GM21825 (cell line): Measurements from ENCODE around the gene EPS8L3.

Experiments
- ATAC-seq: cut with Tn5 transposase; IDR thresholded peaks from one replicate; pipeline ENCODE4 v1.9.1; 2021; ENCODE audit warnings: mild to moderate bottlenecking, moderate library complexity; ENCODE audit not compliant: unreplicated experiment

Gene EPS8L3

GRCh38 chr1:109793486-109794318 lies 30.0 kb upstream of the EPS8L3 start:
- ATAC-seq: no peak

GRCh38 chr1:109793089-109793485 lies 29.4 kb upstream of the EPS8L3 start:
- ATAC-seq: no peak

GRCh38 chr1:109792056-109792831 lies 28.5 kb upstream of the EPS8L3 start:
- no peak for ATAC-seq

- no peak for ATAC-seq
These were observed 27.8 kb upstream of the EPS8L3 start for GRCh38 chr1:109791495-109792043.

GRCh38 chr1:109790735-109791494 lies 27.2 kb upstream of the EPS8L3 start:
- ATAC-seq: peak; percentile 81

GRCh38 chr1:109790329-109790728 lies 26.6 kb upstream of the EPS8L3 start:
- ATAC-seq: no peak

- no peak for ATAC-seq
These were observed 25.9 kb upstream of the EPS8L3 start for GRCh38 chr1:109789551-109790180.

GRCh38 chr1:109788695-109789521 lies 25.2 kb upstream of the EPS8L3 start:
- ATAC-seq: no peak

GRCh38 chr1:109787845-109788601 lies 24.3 kb upstream of the EPS8L3 start:
- no peak for ATAC-seq

GRCh38 chr1:109787211-109787844 lies 23.6 kb upstream of the EPS8L3 start:
- ATAC-seq: no peak

GRCh38 chr1:109786531-109787021 lies 22.9 kb upstream of the EPS8L3 start:
- ATAC-seq: no peak

GRCh38 chr1:109786112-109786480 lies 22.4 kb upstream of the EPS8L3 start:
- ATAC-seq: no peak

GRCh38 chr1:109785446-109786111 lies 21.9 kb upstream of the EPS8L3 start:
- no peak for ATAC-seq

GRCh38 chr1:109784551-109785252 lies 21.0 kb upstream of the EPS8L3 start:
- ATAC-seq: no peak

- no peak for ATAC-seq
These were observed 19.7 kb upstream of the EPS8L3 start for GRCh38 chr1:109783436-109783835.

GRCh38 chr1:109782927-109783326 lies 19.2 kb upstream of the EPS8L3 start:
- ATAC-seq: no peak

- no peak for ATAC-seq
These were observed 18.8 kb upstream of the EPS8L3 start for GRCh38 chr1:109782514-109782913.
